ENCODE data around the gene BCAT1. TPM values are rescaled to one million over a fixed set of nuclear protein-coding genes. Genes with fewer than 3 reads are reported as not detected.

Gene BCAT1
- total RNA-seq, 4 donors from 2014 or later = 3.9 to 36.3 (median 13.7) TPM

- TF ChIP-seq POLR2A (IDR thresholded peaks at IDR 0.05) (no peak), CTCF (IDR thresholded peaks at IDR 0.05) (no peak)
Observed at GRCh38 chr12:24890048-24890803, 58.7 kb downstream of the BCAT1 start.

GRCh38 chr12:24889411-24889810 lies 59.5 kb downstream of the BCAT1 start:
- no peak for DNase-seq
- no peak overlapping the region for H3K27ac ChIP-seq
- no peaks in the 10 kb centered on the region for H3K4me1 ChIP-seq
- H3K27me3 ChIP-seq = no peaks in the 10 kb centered on the region
- no peak overlapping the region for H3K4me3 ChIP-seq
- no peaks in the 10 kb centered on the region for H3K36me3 ChIP-seq
- H3K9me3 ChIP-seq = no peaks in the 10 kb centered on the region
- TF ChIP-seq CTCF (IDR thresholded peaks at IDR 0.05) (no peak), POLR2A (IDR thresholded peaks at IDR 0.05) (no peak)

More at GRCh38 chr12:24890048-24890803, 58.7 kb downstream of the BCAT1 start:
- no peaks in the 10 kb centered on the region for H3K36me3 ChIP-seq
- no peaks in the 10 kb centered on the region for H3K9me3 ChIP-seq
- H3K27me3 ChIP-seq = no peaks in the 10 kb centered on the region
- no peak for DNase-seq
- H3K4me3 ChIP-seq = no peak overlapping the region
- no peaks in the 10 kb centered on the region for H3K4me1 ChIP-seq
- no peak overlapping the region for H3K27ac ChIP-seq

GRCh38 chr12:24888813-24889212 lies 60.1 kb downstream of the BCAT1 start:
- TF ChIP-seq CTCF (IDR thresholded peaks at IDR 0.05) (no peak), POLR2A (IDR thresholded peaks at IDR 0.05) (no peak)

GRCh38 chr12:24884911-24885310 lies 64.0 kb downstream of the BCAT1 start:
- no peak for TF ChIP-seq POLR2A (IDR thresholded peaks at IDR 0.05)
- no peak for TF ChIP-seq CTCF (IDR thresholded peaks at IDR 0.05)
- H3K27ac ChIP-seq = no peak overlapping the region
- no peak overlapping the region for H3K4me3 ChIP-seq
- no peaks in the 10 kb centered on the region for H3K36me3 ChIP-seq
- H3K9me3 ChIP-seq = no peaks in the 10 kb centered on the region
- DNase-seq = no peak
- no peaks in the 10 kb centered on the region for H3K4me1 ChIP-seq
- H3K27me3 ChIP-seq = no peaks in the 10 kb centered on the region

More at GRCh38 chr12:24888813-24889212, 60.1 kb downstream of the BCAT1 start:
- Histone ChIP-seq H3K4me3 (no peak overlapping the region), H3K27ac (no peak overlapping the region), H3K36me3 (no peaks in the 10 kb centered on the region), H3K27me3 (no peaks in the 10 kb centered on the region), H3K4me1 (no peaks in the 10 kb centered on the region), H3K9me3 (no peaks in the 10 kb centered on the region)
- DNase-seq = no peak

GRCh38 chr12:24881724-24882371 lies 67.1 kb downstream of the BCAT1 start:
- no peaks in the 10 kb centered on the region for H3K27me3 ChIP-seq
- no peaks in the 10 kb centered on the region for H3K9me3 ChIP-seq
- no peaks in the 10 kb centered on the region for H3K4me1 ChIP-seq
- no peak for TF ChIP-seq POLR2A (IDR thresholded peaks at IDR 0.05)
- no peak for TF ChIP-seq CTCF (IDR thresholded peaks at IDR 0.05)
- H3K36me3 ChIP-seq = no peaks in the 10 kb centered on the region
- DNase-seq = no peak
- no peak overlapping the region for H3K27ac ChIP-seq
- no peak overlapping the region for H3K4me3 ChIP-seq

Measured in Peyer's patch (tissue), 4 donors.